Measurements from ENCODE around the gene MYO1E.

The MYO1E gene

DNA sequence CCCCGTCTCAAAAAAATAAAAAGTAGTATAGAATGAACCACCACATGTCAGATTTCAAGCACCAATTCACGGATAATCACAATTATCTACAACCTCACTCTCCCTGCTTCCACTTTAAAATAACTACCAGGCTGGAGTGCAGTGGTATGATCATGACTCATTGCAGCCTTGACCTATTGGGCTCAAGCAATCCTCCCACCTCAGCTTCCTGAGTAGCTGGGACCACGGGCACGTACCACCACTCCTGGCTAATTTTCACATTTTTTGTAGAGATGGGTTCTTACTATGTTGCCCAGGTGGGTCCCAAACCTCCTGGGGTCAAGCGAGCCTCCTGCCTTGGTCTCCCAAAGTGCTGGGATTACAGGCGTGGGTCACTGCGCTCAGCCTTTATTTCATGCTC lies 204.1 kb downstream of the MYO1E start:
- Histone ChIP-seq H3K4me1 (ENCODE audit: control insufficient read depth, low read length) (no peaks in the 10 kb centered on the region), H3K4me3 (ENCODE audit: low read length) (no peak overlapping the region)

DNA sequence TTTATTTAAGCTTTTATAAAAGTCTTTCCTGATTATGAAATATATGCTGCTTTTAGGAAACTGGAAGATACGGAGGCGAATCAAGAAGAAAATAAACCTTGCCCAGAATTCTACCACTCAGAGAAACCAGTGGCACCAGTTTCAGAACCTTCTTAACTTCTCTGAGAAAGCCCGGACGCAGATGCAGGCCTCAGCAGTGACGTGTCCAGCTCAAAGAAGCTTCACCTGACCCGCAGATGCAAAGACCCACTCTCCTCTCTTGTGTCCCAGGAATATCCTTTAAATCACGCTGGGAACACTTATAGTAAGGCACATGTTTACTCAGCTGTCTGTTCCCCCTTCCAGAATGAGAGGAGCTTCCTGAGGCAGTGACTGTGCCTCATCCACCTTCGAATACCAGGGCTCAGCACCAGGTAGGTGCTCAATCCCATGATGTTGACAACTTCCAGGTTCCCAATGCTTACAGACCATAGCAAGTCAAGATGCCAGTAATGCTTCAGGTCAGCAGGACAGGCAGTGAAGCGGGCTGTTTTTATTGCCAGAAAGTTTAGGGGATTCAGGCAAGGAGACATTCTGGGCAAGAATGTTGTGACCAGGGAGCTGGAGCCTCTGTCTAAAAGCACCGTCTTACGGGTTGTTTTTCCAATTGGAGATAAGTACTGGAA lies 205.9 kb downstream of the MYO1E start:
- H3K27me3 ChIP-seq (ENCODE audit: control insufficient read depth, low read length) = no peaks in the 10 kb centered on the region
- peaks cover 11% of the 10 kb centered on the region for H3K36me3 ChIP-seq (ENCODE audit: control insufficient read depth, low read length)
- H3K4me1 ChIP-seq (ENCODE audit: control insufficient read depth, low read length) = no peaks in the 10 kb centered on the region
- H3F3A ChIP-seq (ENCODE audit: control insufficient read depth, insufficient read depth) = no peaks in the 10 kb centered on the region
- H3K9me3 ChIP-seq (ENCODE audit: control insufficient read depth, insufficient read depth, low read length) = no peaks in the 10 kb centered on the region
- no peaks in the 10 kb centered on the region for H3K9me2 ChIP-seq (replicated peaks; ENCODE audit: control insufficient read depth, low read length)
- TF ChIP-seq, protein P1, sequence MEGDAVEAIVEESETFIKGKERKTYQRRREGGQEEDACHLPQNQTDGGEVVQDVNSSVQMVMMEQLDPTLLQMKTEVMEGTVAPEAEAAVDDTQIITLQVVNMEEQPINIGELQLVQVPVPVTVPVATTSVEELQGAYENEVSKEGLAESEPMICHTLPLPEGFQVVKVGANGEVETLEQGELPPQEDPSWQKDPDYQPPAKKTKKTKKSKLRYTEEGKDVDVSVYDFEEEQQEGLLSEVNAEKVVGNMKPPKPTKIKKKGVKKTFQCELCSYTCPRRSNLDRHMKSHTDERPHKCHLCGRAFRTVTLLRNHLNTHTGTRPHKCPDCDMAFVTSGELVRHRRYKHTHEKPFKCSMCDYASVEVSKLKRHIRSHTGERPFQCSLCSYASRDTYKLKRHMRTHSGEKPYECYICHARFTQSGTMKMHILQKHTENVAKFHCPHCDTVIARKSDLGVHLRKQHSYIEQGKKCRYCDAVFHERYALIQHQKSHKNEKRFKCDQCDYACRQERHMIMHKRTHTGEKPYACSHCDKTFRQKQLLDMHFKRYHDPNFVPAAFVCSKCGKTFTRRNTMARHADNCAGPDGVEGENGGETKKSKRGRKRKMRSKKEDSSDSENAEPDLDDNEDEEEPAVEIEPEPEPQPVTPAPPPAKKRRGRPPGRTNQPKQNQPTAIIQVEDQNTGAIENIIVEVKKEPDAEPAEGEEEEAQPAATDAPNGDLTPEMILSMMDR (IDR thresholded peaks at IDR 0.05; ENCODE audit: low read depth, low read length, poor library complexity, severe bottlenecking) = no peak
- TF ChIP-seq EZH2phosphoT487 (IDR thresholded peaks at IDR 0.05; ENCODE audit: borderline replicate concordance, low read length) = no peak
- H3K79me2 ChIP-seq (ENCODE audit: control insufficient read depth, low read length) = no peaks in the 10 kb centered on the region
- H3K4me3 ChIP-seq (ENCODE audit: low read length) = no peak overlapping the region
- no peak overlapping the region for H3K4me2 ChIP-seq (ENCODE audit: low read length)
- H4K20me1 ChIP-seq (ENCODE audit: control insufficient read depth, insufficient read depth, low read depth, low read length) = no peaks in the 10 kb centered on the region
- no peak overlapping the region for H3K27ac ChIP-seq (ENCODE audit: low read depth, low read length)

More for the DNA sequence above, 204.1 kb downstream of the MYO1E start:
- H3K79me2 ChIP-seq (ENCODE audit: control insufficient read depth, low read length) = no peaks in the 10 kb centered on the region
- no peaks in the 10 kb centered on the region for H3K27me3 ChIP-seq (ENCODE audit: control insufficient read depth, low read length)
- H3K36me3 ChIP-seq (ENCODE audit: control insufficient read depth, low read length) = peaks cover 18% of the 10 kb centered on the region
- H3K9me2 ChIP-seq (replicated peaks; ENCODE audit: control insufficient read depth, low read length) = no peaks in the 10 kb centered on the region
- TF ChIP-seq, protein P1 (IDR thresholded peaks at IDR 0.05; ENCODE audit: low read depth, low read length, poor library complexity, severe bottlenecking) = no peak
- no peak for TF ChIP-seq EZH2phosphoT487 (IDR thresholded peaks at IDR 0.05; ENCODE audit: borderline replicate concordance, low read length)
- no peak overlapping the region for H3K27ac ChIP-seq (ENCODE audit: low read depth, low read length)
- no peaks in the 10 kb centered on the region for H3F3A ChIP-seq (ENCODE audit: control insufficient read depth, insufficient read depth)
- H4K20me1 ChIP-seq (ENCODE audit: control insufficient read depth, insufficient read depth, low read depth, low read length) = no peaks in the 10 kb centered on the region
- H3K4me2 ChIP-seq (ENCODE audit: low read length) = no peak overlapping the region
- H3K9me3 ChIP-seq (ENCODE audit: control insufficient read depth, insufficient read depth, low read length) = no peaks in the 10 kb centered on the region

DNA sequence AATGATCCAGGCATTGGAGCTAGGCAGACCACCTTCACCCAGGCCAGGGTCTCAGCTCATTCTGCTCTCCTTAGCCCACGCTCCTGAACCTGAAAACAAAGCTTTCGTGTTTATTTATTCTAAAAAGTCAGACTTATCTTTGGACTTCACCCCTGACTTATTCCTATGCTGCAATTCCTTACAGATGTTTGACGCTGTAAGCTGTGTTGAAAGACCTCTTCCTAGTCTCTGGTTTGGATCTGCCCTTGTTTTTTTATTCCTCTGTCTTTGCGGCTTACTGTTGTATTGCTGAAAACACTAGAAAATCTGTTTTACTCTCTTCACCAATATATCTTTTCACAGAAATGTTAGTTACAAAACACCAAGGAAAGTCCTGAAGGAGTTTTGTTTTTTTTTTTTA lies 206.5 kb downstream of the MYO1E start:
- no peaks in the 10 kb centered on the region for H3K79me2 ChIP-seq (ENCODE audit: control insufficient read depth, low read length)
- H3K36me3 ChIP-seq (ENCODE audit: control insufficient read depth, low read length) = peaks cover 11% of the 10 kb centered on the region
- no peaks in the 10 kb centered on the region for H3K4me1 ChIP-seq (ENCODE audit: control insufficient read depth, low read length)
- no peaks in the 10 kb centered on the region for H3K27me3 ChIP-seq (ENCODE audit: control insufficient read depth, low read length)
- H3K27ac ChIP-seq (ENCODE audit: low read depth, low read length) = no peak overlapping the region
- H3K9me2 ChIP-seq (replicated peaks; ENCODE audit: control insufficient read depth, low read length) = no peaks in the 10 kb centered on the region
- H3K4me3 ChIP-seq (ENCODE audit: low read length) = no peak overlapping the region
- H3K4me2 ChIP-seq (ENCODE audit: low read length) = no peak overlapping the region
- H3F3A ChIP-seq (ENCODE audit: control insufficient read depth, insufficient read depth) = no peaks in the 10 kb centered on the region
- TF ChIP-seq, protein P1 (IDR thresholded peaks at IDR 0.05; ENCODE audit: low read depth, low read length, poor library complexity, severe bottlenecking) = no peak
- no peak for TF ChIP-seq EZH2phosphoT487 (IDR thresholded peaks at IDR 0.05; ENCODE audit: borderline replicate concordance, low read length)
- no peaks in the 10 kb centered on the region for H4K20me1 ChIP-seq (ENCODE audit: control insufficient read depth, insufficient read depth, low read depth, low read length)
- no peaks in the 10 kb centered on the region for H3K9me3 ChIP-seq (ENCODE audit: control insufficient read depth, insufficient read depth, low read length)
